H1 (cell line): ENCODE data around the gene ANKS1A. TPM values are rescaled to one million over a fixed set of nuclear protein-coding genes. Genes with fewer than 3 reads are reported as not detected.

Experiments
- CTCF ChIA-PET: fragments of 300-600 bp; sonication (Branson Sonifier 250); formaldehyde crosslinking; loops from one replicate; lab custom pipeline; 2021; ENCODE audit not compliant: partially characterized antibody; lab: Charles Lee
- POLR2A ChIA-PET: fragments of 300-600 bp; sonication (Branson Sonifier 250); formaldehyde crosslinking; loops from one replicate; lab custom pipeline; 2021; ENCODE audit warnings: inconsistent platforms; ENCODE audit not compliant: partially characterized antibody; lab: Charles Lee
- DNase-seq, 2 experiments: peaks; one replicate each; pipeline versions ENCODE4 v3.0.0 to v3.0.0-alpha.2; 2010 to 2022; ENCODE audit warnings: low spot score in 2 of 2, low read depth in 1 of 2, mixed read lengths in 1 of 2
- FAIRE-seq: peaks from 2 replicates; lab custom pipeline; 2011; peaks lifted over from hg19 to GRCh38; lab: Jason Lieb, UNC
- H2AFZ ChIP-seq: 2 replicates; pipeline ENCODE4 v1.8.1; 2012; ENCODE audit warnings: low read length, inconsistent platforms
- H2AK5ac ChIP-seq: 2 replicates; pipeline ENCODE4 v1.6.1; 2013; ENCODE audit warnings: low read depth, low read length
- H2BK120ac ChIP-seq: replicated peaks from 2 replicates; pipeline ENCODE3; 2013; ENCODE audit warnings: low read depth, low read length, inconsistent platforms
- H2BK12ac ChIP-seq: 2 replicates; pipeline ENCODE4 v1.6.1; 2013; ENCODE audit warnings: low read depth, low read length
- H2BK15ac ChIP-seq: 2 replicates; pipeline ENCODE4 v1.6.1; 2013; ENCODE audit warnings: low read length
- H2BK20ac ChIP-seq: 2 replicates; pipeline ENCODE4 v1.6.1; 2013; ENCODE audit warnings: low read length
- H2BK5ac ChIP-seq: 2 replicates; pipeline ENCODE4 v1.6.1; 2013; ENCODE audit warnings: low read depth, low read length
- H3K14ac ChIP-seq: 2 replicates; pipeline ENCODE4 v1.6.1; 2013; ENCODE audit warnings: inconsistent platforms; ENCODE audit not compliant: insufficient read length
- H3K18ac ChIP-seq: 2 replicates; pipeline ENCODE4 v1.6.1; 2013; ENCODE audit warnings: low read length; ENCODE audit errors: extremely low read depth
- H3K23ac ChIP-seq: 2 replicates; pipeline ENCODE4 v1.6.1; 2013; ENCODE audit warnings: inconsistent platforms; ENCODE audit not compliant: insufficient read length
- H3K23me2 ChIP-seq: 2 replicates; pipeline ENCODE4 v1.6.1; 2013; ENCODE audit warnings: low read depth, low read length
- H3K27ac ChIP-seq: 2 replicates; pipeline ENCODE4 v1.6.1; 2011; ENCODE audit warnings: low read depth, low read length, inconsistent platforms
- H3K27me3 ChIP-seq, 4 experiments: replicated peaks in 1 of 4; 1 replicate in 1 of 4; 2 replicates in 3 of 4; pipeline versions ENCODE4 v1.6.1 to v1.8.1; 2011 to 2013; ENCODE audit warnings: low read length in 3 of 4, mild to moderate bottlenecking in 3 of 4, inconsistent platforms in 2 of 4, mixed read lengths in 2 of 4, moderate library complexity in 1 of 4; ENCODE audit not compliant: control insufficient read depth in 3 of 4, insufficient read depth in 3 of 4; ENCODE audit errors: extremely low read depth in 1 of 4
- H3K36me3 ChIP-seq, 4 experiments: 2 replicates each; pipeline versions ENCODE4 v1.6.1 to v1.8.1; 2011 to 2013; ENCODE audit warnings: mild to moderate bottlenecking in 4 of 4, low read length in 3 of 4, moderate library complexity in 2 of 4, control low read depth in 1 of 4, inconsistent platforms in 1 of 4; ENCODE audit not compliant: insufficient read depth in 4 of 4, control insufficient read depth in 2 of 4
- H3K4ac ChIP-seq: replicated peaks from 2 replicates; pipeline ENCODE3; 2013; ENCODE audit warnings: low read length, low read depth, mixed read lengths, inconsistent platforms; ENCODE audit not compliant: insufficient read length
- H3K4me1 ChIP-seq, 4 experiments: replicated peaks in 1 of 4; 1 replicate in 1 of 4; 2 replicates in 3 of 4; pipeline versions ENCODE4 v1.6.1 to v1.8.1; 2011 to 2013; ENCODE audit warnings: low read length in 3 of 4, inconsistent platforms in 2 of 4, mixed read lengths in 1 of 4; ENCODE audit not compliant: insufficient read depth in 4 of 4, control insufficient read depth in 3 of 4
- H3K4me2 ChIP-seq, 2 experiments: 2 replicates each; pipeline versions ENCODE4 v1.6.1 to v1.8.1; 2011 to 2013; ENCODE audit warnings: low read depth in 2 of 2, low read length in 2 of 2, control low read depth in 1 of 2, inconsistent platforms in 1 of 2, mild to moderate bottlenecking in 1 of 2; ENCODE audit not compliant: insufficient read depth in 1 of 2
- H3K4me3 ChIP-seq, 4 experiments: fragments of 200-600, 300-600 bp in 1 of 4; sonication (generic), shearing (Covaris generic), sonication (Bioruptor Twin) in 1 of 4; 2 replicates each; pipeline versions ENCODE4 v1.5.1 to v1.8.1; 2011 to 2016; ENCODE audit warnings: low read length in 4 of 4, low read depth in 3 of 4, control low read depth in 2 of 4, inconsistent platforms in 2 of 4, mild to moderate bottlenecking in 2 of 4, mixed read lengths in 1 of 4, moderate library complexity in 1 of 4; ENCODE audit not compliant: insufficient read depth in 2 of 4; ENCODE audit errors: extremely low read depth in 1 of 4
- H3K56ac ChIP-seq: replicated peaks from 2 replicates; pipeline ENCODE3; 2013; ENCODE audit warnings: low read depth, mild to moderate bottlenecking, mixed read lengths, low read length, inconsistent platforms; ENCODE audit not compliant: insufficient read length
- H3K79me1 ChIP-seq: 2 replicates; pipeline ENCODE4 v1.6.1; 2013; ENCODE audit warnings: low read depth, low read length, control low read depth
- H3K79me2 ChIP-seq, 2 experiments: 2 replicates each; pipeline versions ENCODE4 v1.6.1 to v1.8.1; 2012 to 2013; ENCODE audit warnings: low read length in 2 of 2, mild to moderate bottlenecking in 2 of 2, inconsistent platforms in 1 of 2; ENCODE audit not compliant: insufficient read depth in 2 of 2, control insufficient read depth in 1 of 2
- H3K9ac ChIP-seq, 4 experiments: replicated peaks in 1 of 4; 1 replicate in 1 of 4; 2 replicates in 3 of 4; pipeline versions ENCODE4 v1.6.1 to v1.8.1; 2011 to 2013; ENCODE audit warnings: low read depth in 3 of 4, low read length in 3 of 4, control low read depth in 2 of 4, mild to moderate bottlenecking in 2 of 4, moderate library complexity in 2 of 4, inconsistent platforms in 1 of 4; ENCODE audit errors: extremely low read depth in 1 of 4
- H3K9me3 ChIP-seq, 2 experiments: 2 replicates each; pipeline versions ENCODE4 v1.6.1 to v1.8.1; 2012 to 2013; ENCODE audit warnings: mild to moderate bottlenecking in 2 of 2, moderate library complexity in 2 of 2, control low read depth in 1 of 2, inconsistent platforms in 1 of 2, low read depth in 1 of 2, low read length in 1 of 2, mixed read lengths in 1 of 2; ENCODE audit not compliant: insufficient read depth in 2 of 2
- H4K20me1 ChIP-seq, 2 experiments: replicated peaks in 1 of 2; 2 replicates each; pipeline versions ENCODE3 to v1.8.1; 2011 to 2013; ENCODE audit warnings: inconsistent platforms in 2 of 2, low read length in 2 of 2, mild to moderate bottlenecking in 1 of 2; ENCODE audit not compliant: insufficient read depth in 2 of 2, control insufficient read depth in 1 of 2
- H4K5ac ChIP-seq: 2 replicates; pipeline ENCODE4 v1.6.1; 2013; ENCODE audit warnings: low read length, low read depth, mixed read lengths, inconsistent platforms; ENCODE audit not compliant: insufficient read length
- H4K8ac ChIP-seq: 2 replicates; pipeline ENCODE4 v1.8.0; 2013; ENCODE audit warnings: mild to moderate bottlenecking, moderate library complexity, low read length, inconsistent platforms; ENCODE audit not compliant: insufficient read depth; ENCODE audit errors: extremely low read depth
- H4K91ac ChIP-seq: replicated peaks from 2 replicates; pipeline ENCODE3; 2013; ENCODE audit warnings: low read length, mixed read lengths, inconsistent platforms; ENCODE audit not compliant: insufficient read length
- BRCA1 ChIP-seq: IDR thresholded peaks from 2 replicates; pipeline ENCODE4 v1.6.1; 2012; ENCODE audit warnings: low read depth, low read length, improper control_type of control experiment
- CTBP2 ChIP-seq: IDR thresholded peaks from 2 replicates; pipeline ENCODE4 v1.7.0; 2011; ENCODE audit warnings: borderline replicate concordance, mild to moderate bottlenecking, moderate library complexity, mixed read lengths, low read length; ENCODE audit not compliant: insufficient read depth, insufficient read length
- POLR2A ChIP-seq, 2 experiments: IDR thresholded peaks; 1 replicate in 1 of 2; 2 replicates in 1 of 2; pipeline ENCODE4 v1.6.1; 2011; ENCODE audit warnings: low read depth in 2 of 2, low read length in 2 of 2, mild to moderate bottlenecking in 2 of 2; ENCODE audit errors: control extremely low read depth in 1 of 2
- POLR2AphosphoS5 ChIP-seq: IDR thresholded peaks from 2 replicates; pipeline ENCODE4 v1.6.1; 2011; ENCODE audit warnings: low read depth, low read length
- POU5F1 ChIP-seq: IDR thresholded peaks from 2 replicates; pipeline ENCODE4 v1.6.1; 2011; ENCODE audit warnings: low read depth, mild to moderate bottlenecking, low read length, moderate library complexity
- RNF2 ChIP-seq: fragments of 200-900, 300-1000 bp; sonication (generic); IDR thresholded peaks from 2 replicates; pipeline ENCODE4 v1.7.1; 2016; ENCODE audit warnings: borderline replicate concordance, low read depth, mild to moderate bottlenecking, antibody characterized with exemption, low read length; ENCODE audit not compliant: poor library complexity, severe bottlenecking; ENCODE audit errors: missing control alignments
- SIRT6 ChIP-seq: IDR thresholded peaks from one replicate; pipeline ENCODE4 v1.7.1; 2012; ENCODE audit warnings: low read length, inconsistent platforms
- SIX5 ChIP-seq: IDR thresholded peaks from 2 replicates; pipeline ENCODE4 v1.6.1; 2011; ENCODE audit warnings: mild to moderate bottlenecking, low read depth, low read length
- SP2 ChIP-seq: IDR thresholded peaks from 2 replicates; pipeline ENCODE4 v1.6.1; 2012; ENCODE audit warnings: mild to moderate bottlenecking, low read length, inconsistent platforms
- SP4 ChIP-seq: IDR thresholded peaks from 2 replicates; pipeline ENCODE4 v1.6.1; 2012; ENCODE audit warnings: low read length, inconsistent platforms
- ZNF274 ChIP-seq: IDR thresholded peaks from 2 replicates; pipeline ENCODE4 v1.7.0; 2012; ENCODE audit warnings: low read length, borderline replicate concordance; ENCODE audit errors: extremely low read depth
- WGBS, 2 experiments: shearing (Covaris generic) in 1 of 2; methylation state at CpG; one replicate each; pipeline versions ENCODE4 v1.1.6 to v1.1.7; 2013 to 2015; ENCODE audit warnings: low lambda C conversion rate in 2 of 2, mixed read lengths in 2 of 2, inconsistent platforms in 1 of 2, low coverage in 1 of 2, missing lambda C conversion rate in 1 of 2; ENCODE audit not compliant: insufficient replicate concordance in 2 of 2, insufficient coverage in 1 of 2, insufficient read length in 1 of 2; ENCODE audit errors: extremely low coverage in 1 of 2, missing lambda C conversion rate in 1 of 2; 5-methylcytosine and 5-hydroxymethylcytosine counted together
- polyA plus RNA-seq, 7 experiments: library from polyadenylated mRNA; depleted of rRNA in 3 of 7; stranded (reverse) in 5 of 7; unstranded in 2 of 7; fragments of >200 nt in 5 of 7; fragments of 200-250 nt in 2 of 7; gene quantifications; 1 replicate in 5 of 7; 2 replicates in 1 of 7; 4 replicates in 1 of 7; pipeline versions ENCODE4 v1.2.1 to v1.2.3, GENCODE V29; 2011 to 2013; ENCODE audit warnings: missing spikeins in 2 of 7, mixed read lengths in 2 of 7
- total RNA-seq: library from RNA; stranded (reverse); fragmentation: NEBNext Ultra II Directional; extraction: Animal tissue kit (Norgen Biotek cat#: 25700); gene quantifications from 2 replicates; pipeline ENCODE4 v1.2.1, GENCODE V29; 2021
- TF ChIP-seq, protein P1 (sequence below): IDR thresholded peaks from 2 replicates; pipeline ENCODE4 v1.6.1; 2011; ENCODE audit warnings: low read length, improper control_type of control experiment
- TF ChIP-seq, protein P2 (sequence below): IDR thresholded peaks from 2 replicates; pipeline ENCODE4 v1.6.1; 2012; ENCODE audit warnings: inconsistent platforms

ANKS1A gene
- total and polyA plus RNA-seq, 2 of the 8 experiments (the other 6 are each of a cell fraction or from before 2014, with no cell fraction given): 9.8 to 30.9 TPM

DNA sequence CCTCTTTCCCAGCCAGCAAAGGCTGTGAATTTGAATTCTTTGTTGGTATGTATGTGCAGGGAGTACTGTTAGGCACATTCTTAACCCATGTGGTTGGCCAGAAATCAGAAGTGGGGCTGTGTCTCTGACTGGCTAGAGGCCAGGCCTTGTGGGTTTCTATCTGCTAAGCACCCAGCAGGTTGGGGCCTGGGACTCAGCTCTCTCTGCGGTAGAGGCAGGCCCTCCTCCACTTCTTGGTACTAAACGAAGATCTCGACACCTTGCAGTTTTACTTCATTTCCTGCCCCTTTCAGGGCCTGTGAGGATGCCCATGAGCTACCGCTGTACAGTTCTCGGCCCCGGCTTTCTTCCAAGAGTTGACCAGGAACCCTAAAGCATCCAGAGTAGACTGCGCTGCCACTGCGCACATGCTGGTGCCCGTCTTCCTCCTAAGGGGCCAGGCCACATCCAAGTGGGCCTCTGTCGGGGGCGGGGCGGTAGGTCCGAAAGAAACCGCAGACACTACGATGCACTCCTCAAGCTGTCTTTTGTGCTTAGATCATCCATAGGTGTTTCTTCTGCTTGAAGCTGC is 201.0 kb downstream of the ANKS1A start:
- CTCF ChIA-PET: interaction anchor here (0.7 to 4.8 kb wide), 11 partner anchors 9 to 103 kb away, joined by 3 to 20 read pairs (median 3); no protein-coding TSS in a partner anchor
- no peak for TF ChIP-seq SP4
- TF ChIP-seq, protein P1, sequence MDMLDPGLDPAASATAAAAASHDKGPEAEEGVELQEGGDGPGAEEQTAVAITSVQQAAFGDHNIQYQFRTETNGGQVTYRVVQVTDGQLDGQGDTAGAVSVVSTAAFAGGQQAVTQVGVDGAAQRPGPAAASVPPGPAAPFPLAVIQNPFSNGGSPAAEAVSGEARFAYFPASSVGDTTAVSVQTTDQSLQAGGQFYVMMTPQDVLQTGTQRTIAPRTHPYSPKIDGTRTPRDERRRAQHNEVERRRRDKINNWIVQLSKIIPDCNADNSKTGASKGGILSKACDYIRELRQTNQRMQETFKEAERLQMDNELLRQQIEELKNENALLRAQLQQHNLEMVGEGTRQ: no peak
- no peak for TF ChIP-seq SIRT6
- TF ChIP-seq ZNF274: no peak
- TF ChIP-seq BRCA1: no peak
- TF ChIP-seq, protein P2, sequence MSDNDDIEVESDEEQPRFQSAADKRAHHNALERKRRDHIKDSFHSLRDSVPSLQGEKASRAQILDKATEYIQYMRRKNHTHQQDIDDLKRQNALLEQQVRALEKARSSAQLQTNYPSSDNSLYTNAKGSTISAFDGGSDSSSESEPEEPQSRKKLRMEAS: no peak
- TF ChIP-seq RNF2: no peak
- no peak for TF ChIP-seq SIX5
- TF ChIP-seq POLR2A (IDR thresholded peaks at IDR 0.05; ENCODE audit: control extremely low read depth in 1 of 2, low read depth in 2 of 2, low read length in 2 of 2): no peak
- TF ChIP-seq SP2: no peak
- no peak for TF ChIP-seq POU5F1
- no peak for TF ChIP-seq CTBP2
- no peak for TF ChIP-seq POLR2AphosphoS5

More for the DNA sequence above, 201.0 kb downstream of the ANKS1A start:
- H2AFZ ChIP-seq: no peak overlapping the region
- WGBS, 2 experiments: 94% methylated on average over 15 of the region's 15 CpGs; no CpG with 5 or more reads in 1 of the 2 experiments
- H2BK12ac ChIP-seq: no peak overlapping the region
- FAIRE-seq (no peak), DNase-seq (peak in 1 of 2 experiments; percentile 42)
- no peak overlapping the region for H3K14ac ChIP-seq
- no peak overlapping the region for H2BK5ac ChIP-seq
- no peak overlapping the region for H2BK20ac ChIP-seq
- POLR2A ChIA-PET: no interaction called here
- H3K9ac ChIP-seq: no peak overlapping the region
- H4K8ac ChIP-seq: no peak overlapping the region; the same call in 1 of the 2 replicates
- H3K36me3 ChIP-seq: peaks cover 0 to 8% (median 5%) of the 10 kb centered on the region in 4 experiments; a peak in 5 of 8 replicates
- H4K91ac ChIP-seq: no peak overlapping the region
- no peak overlapping the region for H3K27ac ChIP-seq
- H2BK15ac ChIP-seq: no peak overlapping the region
- no peak overlapping the region for H4K5ac ChIP-seq
- no peaks in the 10 kb centered on the region for H3K27me3 ChIP-seq
- H4K20me1 ChIP-seq: peaks cover 0 to 2% of the 10 kb centered on the region in 2 experiments
- H3K23me2 ChIP-seq: no peaks in the 10 kb centered on the region
- no peaks in the 10 kb centered on the region for H3K9me3 ChIP-seq
- no peak overlapping the region for H2AK5ac ChIP-seq
- no peak overlapping the region for H3K23ac ChIP-seq
- no peak overlapping the region for H3K4me2 ChIP-seq
- H3K18ac ChIP-seq: no peak overlapping the region
- no peaks in the 10 kb centered on the region for H3K79me1 ChIP-seq
- H3K4me1 ChIP-seq: peaks cover 0 to 3% (median 0%) of the 10 kb centered on the region in 4 experiments; a peak in 5 of 7 replicates
- H2BK120ac ChIP-seq: no peak overlapping the region
- no peaks in the 10 kb centered on the region for H3K79me2 ChIP-seq
- H3K4me3 ChIP-seq: no peak overlapping the region
- H3K4ac ChIP-seq: no peak overlapping the region
- no peak overlapping the region for H3K56ac ChIP-seq
